Suprapubic skin (tissue), 4 donors: Measurements from ENCODE around the gene FAM151B.

ENCODE experiments used
- EP300 ChIP-seq: sonication (generic); formaldehyde crosslinking; IDR thresholded peaks from one replicate; pipeline ENCODE4 v1.6.1; 2017; ENCODE audit warnings: antibody characterized with exemption
- POLR2A ChIP-seq, 2 donors: fragments of 450-650 bp; IDR thresholded peaks; one replicate each; pipeline ENCODE4 v1.6.1; 2017; ENCODE audit warnings: antibody characterized with exemption in 2 of 2, mild to moderate bottlenecking in 2 of 2, moderate library complexity in 2 of 2
- POLR2AphosphoS5 ChIP-seq, 3 donors: sonication (generic); formaldehyde crosslinking; IDR thresholded peaks; one replicate each; pipeline ENCODE4 v1.6.1; 2017; ENCODE audit warnings: antibody characterized with exemption in 3 of 3
- TF ChIP-seq, protein P1 (sequence below), 2 donors: fragments of 200-600 bp in 1 of 2; fragments of 450-650 bp in 1 of 2; sonication (generic) in 1 of 2; IDR thresholded peaks; one replicate each; pipeline ENCODE4 v1.5.1; 2016 to 2019; ENCODE audit warnings: antibody characterized with exemption in 2 of 2, mild to moderate bottlenecking in 1 of 2, moderate library complexity in 1 of 2

DNA sequence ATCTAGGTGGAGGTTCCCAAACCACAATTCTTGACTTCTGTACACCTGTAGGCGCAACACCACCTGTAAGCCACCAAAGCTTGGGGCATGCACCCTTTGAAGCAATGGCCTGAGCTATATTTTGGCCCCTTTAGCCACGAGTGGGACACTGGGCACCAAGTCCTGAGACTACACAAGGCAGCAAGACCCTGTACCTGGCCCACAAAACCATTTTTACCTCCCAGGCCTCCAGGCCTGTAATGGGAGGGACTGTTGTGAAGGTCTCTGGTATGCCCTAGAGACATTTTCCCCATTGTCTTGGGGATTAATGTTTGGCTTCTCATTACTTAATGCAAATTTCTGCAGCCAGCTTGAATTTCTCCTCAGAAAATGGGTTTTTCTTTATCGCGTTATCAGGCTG is 24.6 kb upstream of the FAM151B start:
- TF ChIP-seq POLR2A (IDR thresholded peaks at IDR 0.05) (no peak), POLR2AphosphoS5 (IDR thresholded peaks at IDR 0.05) (no peak), EP300 (no peak)
- TF ChIP-seq, protein P1, sequence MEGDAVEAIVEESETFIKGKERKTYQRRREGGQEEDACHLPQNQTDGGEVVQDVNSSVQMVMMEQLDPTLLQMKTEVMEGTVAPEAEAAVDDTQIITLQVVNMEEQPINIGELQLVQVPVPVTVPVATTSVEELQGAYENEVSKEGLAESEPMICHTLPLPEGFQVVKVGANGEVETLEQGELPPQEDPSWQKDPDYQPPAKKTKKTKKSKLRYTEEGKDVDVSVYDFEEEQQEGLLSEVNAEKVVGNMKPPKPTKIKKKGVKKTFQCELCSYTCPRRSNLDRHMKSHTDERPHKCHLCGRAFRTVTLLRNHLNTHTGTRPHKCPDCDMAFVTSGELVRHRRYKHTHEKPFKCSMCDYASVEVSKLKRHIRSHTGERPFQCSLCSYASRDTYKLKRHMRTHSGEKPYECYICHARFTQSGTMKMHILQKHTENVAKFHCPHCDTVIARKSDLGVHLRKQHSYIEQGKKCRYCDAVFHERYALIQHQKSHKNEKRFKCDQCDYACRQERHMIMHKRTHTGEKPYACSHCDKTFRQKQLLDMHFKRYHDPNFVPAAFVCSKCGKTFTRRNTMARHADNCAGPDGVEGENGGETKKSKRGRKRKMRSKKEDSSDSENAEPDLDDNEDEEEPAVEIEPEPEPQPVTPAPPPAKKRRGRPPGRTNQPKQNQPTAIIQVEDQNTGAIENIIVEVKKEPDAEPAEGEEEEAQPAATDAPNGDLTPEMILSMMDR (IDR thresholded peaks at IDR 0.05) = no peak
